ENCODE data around the gene LTO1. TPM values are rescaled to one million over a fixed set of nuclear protein-coding genes. Genes with fewer than 3 reads are reported as not detected.

The LTO1 gene
- polyA plus RNA-seq, 1 of the 3 experiments (the other 2 are of a cell fraction): 30.8 TPM

DNA sequence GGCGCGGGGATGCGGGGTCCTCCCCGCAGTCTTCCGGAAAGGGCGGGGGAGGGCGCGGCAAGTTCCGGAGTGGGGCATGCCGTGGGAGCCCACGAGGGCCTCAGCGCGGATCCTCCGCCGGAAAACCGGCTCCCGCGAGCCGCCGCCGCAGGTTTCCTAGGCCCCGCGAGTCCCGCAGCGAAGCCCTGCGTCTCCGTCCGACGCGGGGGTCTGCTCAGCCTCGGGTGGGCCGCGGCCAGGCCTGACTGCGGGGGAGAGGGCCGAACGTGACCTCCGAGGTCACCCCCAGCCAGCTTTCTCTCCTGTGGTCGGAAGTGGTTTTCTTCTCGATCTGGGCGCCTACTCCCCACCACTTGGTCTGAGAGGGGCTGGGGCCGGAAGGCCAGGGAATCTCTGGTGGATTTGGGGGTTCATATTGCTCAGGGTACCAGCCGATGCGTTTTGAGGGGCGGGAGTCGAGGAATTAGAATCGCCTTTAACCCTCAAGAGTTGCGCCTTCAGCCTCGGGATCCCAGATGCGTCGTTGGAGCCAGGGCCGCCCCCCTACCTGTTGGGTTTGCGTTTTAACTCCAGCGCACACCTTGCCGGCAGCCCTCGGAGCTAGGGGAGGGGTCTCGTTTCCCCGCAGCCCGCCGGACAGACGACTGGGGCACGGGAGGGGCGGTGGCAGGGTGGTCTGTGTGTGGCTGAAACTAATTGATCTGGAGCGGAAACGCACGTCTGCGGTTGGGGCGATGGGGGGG lies 37.8 kb downstream of the LTO1 start:
- H2AFZ ChIP-seq (ENCODE audit: low read depth): no peak overlapping the region
- H3K27ac ChIP-seq (ENCODE audit: low read depth in 2 of 2, low read length in 1 of 2): no peak overlapping the region; a peak in 1 of 4 replicates
- no peaks in the 10 kb centered on the region for H3K27me3 ChIP-seq (ENCODE audit: insufficient read depth)
- DNase-seq: no peak
- no peaks in the 10 kb centered on the region for H3K36me3 ChIP-seq (replicated peaks in 1 of 2; ENCODE audit: control insufficient read depth in 1 of 2, insufficient read depth in 2 of 2, low read length in 1 of 2)
- ChIA-PET POLR2A (no interaction called here), CTCF (interaction anchor here (11.0 kb wide), 1 partner anchor 534 kb away, joined by 403 read pairs; no protein-coding TSS in a partner anchor)
- no peaks in the 10 kb centered on the region for H3K9me3 ChIP-seq
- H3F3A ChIP-seq (replicated peaks; ENCODE audit: insufficient read depth): peaks cover 14% of the 10 kb centered on the region
- 95% methylated on average over 57 of the region's 67 CpGs for WGBS (ENCODE audit: low lambda C conversion rate)
- H4K20me1 ChIP-seq (ENCODE audit: insufficient read depth): peaks cover 10% of the 10 kb centered on the region
- H3K4me1 ChIP-seq (ENCODE audit: control insufficient read depth in 1 of 2, insufficient read depth in 2 of 2, low read depth in 1 of 2, low read length in 1 of 2): peaks cover 0 to 34% of the 10 kb centered on the region in 2 experiments; a peak in 2 of 4 replicates
- no peaks in the 10 kb centered on the region for H3K9me2 ChIP-seq
- peak overlapping the region; percentile 99 for H3K4me2 ChIP-seq
- H3K79me2 ChIP-seq (ENCODE audit: insufficient read depth): peaks cover 32% of the 10 kb centered on the region
- TF ChIP-seq NFIC (IDR thresholded peaks at IDR 0.05; ENCODE audit: borderline replicate concordance) (no peak), YY1 (IDR thresholded peaks at IDR 0.05; ENCODE audit: low read depth) (no peak), RAD21 (IDR thresholded peaks at IDR 0.05; ENCODE audit: low read length) (no peak), SIN3A (IDR thresholded peaks at IDR 0.05; ENCODE audit: borderline replicate concordance, low read depth, low read length) (no peak)
- H3K9ac ChIP-seq: no peak overlapping the region
- no peak overlapping the region for H3K4me3 ChIP-seq (ENCODE audit: low read depth in 2 of 2, low read length in 1 of 2)

DNA sequence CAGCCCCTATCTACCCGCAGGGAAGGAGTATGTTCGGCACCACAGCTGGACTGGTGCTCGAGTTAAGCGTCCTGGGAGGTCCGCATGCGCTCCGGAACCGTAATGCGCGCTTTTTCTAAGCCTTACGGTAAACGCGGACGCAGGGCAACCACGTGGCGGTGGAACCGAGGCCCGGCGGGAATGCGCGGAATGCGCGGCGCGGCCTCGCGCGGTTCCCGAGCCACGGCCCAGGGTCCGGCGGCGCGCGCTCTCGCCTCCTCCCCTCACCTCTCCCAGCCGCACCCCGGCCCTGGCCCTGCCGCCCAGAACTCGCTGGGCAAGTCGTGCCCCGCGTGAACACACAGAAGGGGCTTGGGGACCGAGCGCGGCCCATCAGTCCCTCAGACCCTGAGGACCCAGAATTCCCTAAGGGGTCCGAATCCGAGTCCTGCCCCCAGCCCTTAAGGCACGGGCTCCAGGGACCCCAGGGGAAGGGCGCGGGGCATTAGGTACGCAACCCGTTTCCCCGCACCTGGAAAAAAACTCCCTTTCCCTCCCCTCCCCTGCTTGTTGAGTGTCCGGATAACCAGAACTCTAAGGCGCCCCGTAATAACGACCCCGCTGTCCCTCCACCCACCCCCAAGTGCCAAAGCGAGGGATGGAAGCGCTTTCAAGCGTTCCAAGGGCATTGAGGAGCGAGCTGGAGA lies 38.5 kb downstream of the LTO1 start:
- ChIA-PET CTCF (interaction anchor here (11.0 kb wide), 1 partner anchor 534 kb away, joined by 403 read pairs; no protein-coding TSS in a partner anchor), POLR2A (no interaction called here)
- 91% methylated on average over 39 of the region's 63 CpGs for WGBS (ENCODE audit: low lambda C conversion rate)
- no peak overlapping the region for H2AFZ ChIP-seq (ENCODE audit: low read depth)
- H3K4me1 ChIP-seq (ENCODE audit: control insufficient read depth in 1 of 2, insufficient read depth in 2 of 2, low read depth in 1 of 2, low read length in 1 of 2): peaks cover 0 to 34% of the 10 kb centered on the region in 2 experiments; a peak in 2 of 4 replicates
- H3K4me2 ChIP-seq: no peak overlapping the region
- H3F3A ChIP-seq (replicated peaks; ENCODE audit: insufficient read depth): peaks cover 14% of the 10 kb centered on the region
- peaks cover 25% of the 10 kb centered on the region for H3K79me2 ChIP-seq (ENCODE audit: insufficient read depth)
- no peaks in the 10 kb centered on the region for H3K36me3 ChIP-seq (replicated peaks in 1 of 2; ENCODE audit: control insufficient read depth in 1 of 2, insufficient read depth in 2 of 2, low read length in 1 of 2)
- no peak for DNase-seq
- H3K27me3 ChIP-seq (ENCODE audit: insufficient read depth): no peaks in the 10 kb centered on the region
- H3K4me3 ChIP-seq (ENCODE audit: low read depth in 2 of 2, low read length in 1 of 2): no peak overlapping the region
- H4K20me1 ChIP-seq (ENCODE audit: insufficient read depth): peaks cover 6% of the 10 kb centered on the region
- H3K9me2 ChIP-seq: no peaks in the 10 kb centered on the region
- no peak overlapping the region; a peak in 1 of 4 replicates for H3K27ac ChIP-seq (ENCODE audit: low read depth in 2 of 2, low read length in 1 of 2)
- no peak overlapping the region for H3K9ac ChIP-seq
- H3K9me3 ChIP-seq: no peaks in the 10 kb centered on the region
- TF ChIP-seq, protein P1, sequence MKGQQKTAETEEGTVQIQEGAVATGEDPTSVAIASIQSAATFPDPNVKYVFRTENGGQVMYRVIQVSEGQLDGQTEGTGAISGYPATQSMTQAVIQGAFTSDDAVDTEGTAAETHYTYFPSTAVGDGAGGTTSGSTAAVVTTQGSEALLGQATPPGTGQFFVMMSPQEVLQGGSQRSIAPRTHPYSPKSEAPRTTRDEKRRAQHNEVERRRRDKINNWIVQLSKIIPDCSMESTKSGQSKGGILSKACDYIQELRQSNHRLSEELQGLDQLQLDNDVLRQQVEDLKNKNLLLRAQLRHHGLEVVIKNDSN (IDR thresholded peaks at IDR 0.05; ENCODE audit: borderline replicate concordance, low read depth): no peak
- TF ChIP-seq FOXJ3 (CRISPR knock-in tag; IDR thresholded peaks at IDR 0.05): no peak
- TF ChIP-seq GATA2 (CRISPR knock-in tag; IDR thresholded peaks at IDR 0.05): no peak
- TF ChIP-seq CHD2 (IDR thresholded peaks at IDR 0.05; ENCODE audit: low read length, partially characterized antibody): no peak
- no peak for TF ChIP-seq MEF2A (IDR thresholded peaks at IDR 0.05; ENCODE audit: borderline replicate concordance, low read depth)
- TF ChIP-seq RXRA (IDR thresholded peaks at IDR 0.05; ENCODE audit: borderline replicate concordance, low read depth): no peak
- no peak for TF ChIP-seq ELF1 (IDR thresholded peaks at IDR 0.05)
- TF ChIP-seq RCOR1 (IDR thresholded peaks at IDR 0.05; ENCODE audit: low read length): no peak
- TF ChIP-seq, protein P2, sequence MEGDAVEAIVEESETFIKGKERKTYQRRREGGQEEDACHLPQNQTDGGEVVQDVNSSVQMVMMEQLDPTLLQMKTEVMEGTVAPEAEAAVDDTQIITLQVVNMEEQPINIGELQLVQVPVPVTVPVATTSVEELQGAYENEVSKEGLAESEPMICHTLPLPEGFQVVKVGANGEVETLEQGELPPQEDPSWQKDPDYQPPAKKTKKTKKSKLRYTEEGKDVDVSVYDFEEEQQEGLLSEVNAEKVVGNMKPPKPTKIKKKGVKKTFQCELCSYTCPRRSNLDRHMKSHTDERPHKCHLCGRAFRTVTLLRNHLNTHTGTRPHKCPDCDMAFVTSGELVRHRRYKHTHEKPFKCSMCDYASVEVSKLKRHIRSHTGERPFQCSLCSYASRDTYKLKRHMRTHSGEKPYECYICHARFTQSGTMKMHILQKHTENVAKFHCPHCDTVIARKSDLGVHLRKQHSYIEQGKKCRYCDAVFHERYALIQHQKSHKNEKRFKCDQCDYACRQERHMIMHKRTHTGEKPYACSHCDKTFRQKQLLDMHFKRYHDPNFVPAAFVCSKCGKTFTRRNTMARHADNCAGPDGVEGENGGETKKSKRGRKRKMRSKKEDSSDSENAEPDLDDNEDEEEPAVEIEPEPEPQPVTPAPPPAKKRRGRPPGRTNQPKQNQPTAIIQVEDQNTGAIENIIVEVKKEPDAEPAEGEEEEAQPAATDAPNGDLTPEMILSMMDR (IDR thresholded peaks at IDR 0.05): no peak
- TF ChIP-seq POLR2AphosphoS5 (IDR thresholded peaks at IDR 0.05; ENCODE audit: low read depth, low read length): no peak
- no peak for TF ChIP-seq FOXM1 (IDR thresholded peaks at IDR 0.05; ENCODE audit: low read depth)
- TF ChIP-seq, protein P3, sequence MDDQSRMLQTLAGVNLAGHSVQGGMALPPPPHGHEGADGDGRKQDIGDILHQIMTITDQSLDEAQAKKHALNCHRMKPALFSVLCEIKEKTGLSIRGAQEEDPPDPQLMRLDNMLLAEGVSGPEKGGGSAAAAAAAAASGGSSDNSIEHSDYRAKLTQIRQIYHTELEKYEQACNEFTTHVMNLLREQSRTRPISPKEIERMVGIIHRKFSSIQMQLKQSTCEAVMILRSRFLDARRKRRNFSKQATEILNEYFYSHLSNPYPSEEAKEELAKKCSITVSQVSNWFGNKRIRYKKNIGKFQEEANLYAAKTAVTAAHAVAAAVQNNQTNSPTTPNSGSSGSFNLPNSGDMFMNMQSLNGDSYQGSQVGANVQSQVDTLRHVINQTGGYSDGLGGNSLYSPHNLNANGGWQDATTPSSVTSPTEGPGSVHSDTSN (IDR thresholded peaks at IDR 0.05): no peak
- TF ChIP-seq, protein P4, sequence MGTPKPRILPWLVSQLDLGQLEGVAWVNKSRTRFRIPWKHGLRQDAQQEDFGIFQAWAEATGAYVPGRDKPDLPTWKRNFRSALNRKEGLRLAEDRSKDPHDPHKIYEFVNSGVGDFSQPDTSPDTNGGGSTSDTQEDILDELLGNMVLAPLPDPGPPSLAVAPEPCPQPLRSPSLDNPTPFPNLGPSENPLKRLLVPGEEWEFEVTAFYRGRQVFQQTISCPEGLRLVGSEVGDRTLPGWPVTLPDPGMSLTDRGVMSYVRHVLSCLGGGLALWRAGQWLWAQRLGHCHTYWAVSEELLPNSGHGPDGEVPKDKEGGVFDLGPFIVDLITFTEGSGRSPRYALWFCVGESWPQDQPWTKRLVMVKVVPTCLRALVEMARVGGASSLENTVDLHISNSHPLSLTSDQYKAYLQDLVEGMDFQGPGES (IDR thresholded peaks at IDR 0.05; ENCODE audit: low read depth, low read length): no peak
- no peak for TF ChIP-seq MXI1 (IDR thresholded peaks at IDR 0.05; ENCODE audit: low read depth, low read length)
- no peak for TF ChIP-seq TCF12 (IDR thresholded peaks at IDR 0.05)
